ENCODE results near the gene CHST7.

DNA sequence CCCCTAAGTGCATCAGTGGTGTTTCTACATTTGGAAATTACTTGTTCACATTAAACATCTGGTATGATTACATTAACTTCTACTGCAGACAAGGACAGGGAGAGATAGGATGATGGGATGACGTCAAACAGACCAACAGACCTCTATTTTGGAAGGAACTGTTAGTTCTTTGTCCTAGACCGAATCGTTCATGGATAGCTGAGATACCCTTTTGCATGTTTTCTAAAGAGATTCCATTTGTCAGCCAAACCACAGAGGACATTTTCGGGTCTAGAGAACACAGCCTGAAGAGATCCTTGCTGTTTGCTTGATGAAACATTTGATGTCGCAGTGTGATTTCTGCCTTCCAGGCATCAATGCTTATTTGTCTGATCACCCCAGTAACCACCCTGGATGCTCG is 27.7 kb downstream of the CHST7 start:
- TF ChIP-seq, protein P1, sequence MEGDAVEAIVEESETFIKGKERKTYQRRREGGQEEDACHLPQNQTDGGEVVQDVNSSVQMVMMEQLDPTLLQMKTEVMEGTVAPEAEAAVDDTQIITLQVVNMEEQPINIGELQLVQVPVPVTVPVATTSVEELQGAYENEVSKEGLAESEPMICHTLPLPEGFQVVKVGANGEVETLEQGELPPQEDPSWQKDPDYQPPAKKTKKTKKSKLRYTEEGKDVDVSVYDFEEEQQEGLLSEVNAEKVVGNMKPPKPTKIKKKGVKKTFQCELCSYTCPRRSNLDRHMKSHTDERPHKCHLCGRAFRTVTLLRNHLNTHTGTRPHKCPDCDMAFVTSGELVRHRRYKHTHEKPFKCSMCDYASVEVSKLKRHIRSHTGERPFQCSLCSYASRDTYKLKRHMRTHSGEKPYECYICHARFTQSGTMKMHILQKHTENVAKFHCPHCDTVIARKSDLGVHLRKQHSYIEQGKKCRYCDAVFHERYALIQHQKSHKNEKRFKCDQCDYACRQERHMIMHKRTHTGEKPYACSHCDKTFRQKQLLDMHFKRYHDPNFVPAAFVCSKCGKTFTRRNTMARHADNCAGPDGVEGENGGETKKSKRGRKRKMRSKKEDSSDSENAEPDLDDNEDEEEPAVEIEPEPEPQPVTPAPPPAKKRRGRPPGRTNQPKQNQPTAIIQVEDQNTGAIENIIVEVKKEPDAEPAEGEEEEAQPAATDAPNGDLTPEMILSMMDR (conservative IDR thresholded peaks at IDR 0.05; ENCODE audit: low read depth in 2 of 2) = no peak
- no peak for TF ChIP-seq POLR2AphosphoS5 (IDR thresholded peaks at IDR 0.05; ENCODE audit: low read depth)
- TF ChIP-seq REST (IDR thresholded peaks at IDR 0.05; ENCODE audit: unreplicated experiment) = no peak
- no peak for TF ChIP-seq JUNB (IDR thresholded peaks at IDR 0.05; ENCODE audit: unreplicated experiment)
- TF ChIP-seq EZH2phosphoT487 (IDR thresholded peaks at IDR 0.05; ENCODE audit: unreplicated experiment) = no peak
- no peak for TF ChIP-seq ETS1 (IDR thresholded peaks at IDR 0.05)
- no peak for TF ChIP-seq CREB1 (CRISPR knock-in tag; IDR thresholded peaks at IDR 0.05; ENCODE audit: low read depth)
- TF ChIP-seq EZH2 (IDR thresholded peaks at IDR 0.05; ENCODE audit: low read depth, unreplicated experiment) = no peak
- no peak for TF ChIP-seq NANOG (IDR thresholded peaks at IDR 0.05; ENCODE audit: borderline replicate concordance)
- no peak for TF ChIP-seq STAT1 (IDR thresholded peaks at IDR 0.05; ENCODE audit: unreplicated experiment)
